H1 (cell line): ENCODE results near the gene OSBPL5. TPM values are rescaled to one million over a fixed set of nuclear protein-coding genes. Genes with fewer than 3 reads are reported as not detected.

ENCODE experiments used
- BRCA1 ChIP-seq: IDR thresholded peaks from 2 replicates; pipeline ENCODE4 v1.6.1; 2012; ENCODE audit warnings: low read depth, low read length, improper control_type of control experiment
- JUN ChIP-seq: IDR thresholded peaks from 2 replicates; pipeline ENCODE4 v1.6.1; 2011; ENCODE audit warnings: low read depth, mild to moderate bottlenecking, improper control_type of control experiment, low read length
- JUND ChIP-seq: IDR thresholded peaks from 2 replicates; pipeline ENCODE4 v1.6.1; 2011; ENCODE audit warnings: mild to moderate bottlenecking, improper control_type of control experiment, low read length
- POLR2AphosphoS5 ChIP-seq: IDR thresholded peaks from 2 replicates; pipeline ENCODE4 v1.6.1; 2011; ENCODE audit warnings: low read depth, low read length
- RAD21 ChIP-seq, 2 experiments: IDR thresholded peaks in 1 of 2; conservative IDR thresholded peaks in 1 of 2; 2 replicates each; pipeline ENCODE4 v1.6.1; 2011; ENCODE audit warnings: low read depth in 2 of 2, low read length in 2 of 2, improper control_type of control experiment in 1 of 2, inconsistent platforms in 1 of 2, mild to moderate bottlenecking in 1 of 2, moderate library complexity in 1 of 2
- RNF2 ChIP-seq: fragments of 200-900, 300-1000 bp; sonication (generic); IDR thresholded peaks from 2 replicates; pipeline ENCODE4 v1.7.1; 2016; ENCODE audit warnings: borderline replicate concordance, low read depth, mild to moderate bottlenecking, antibody characterized with exemption, low read length; ENCODE audit not compliant: poor library complexity, severe bottlenecking; ENCODE audit errors: missing control alignments
- TBP ChIP-seq: IDR thresholded peaks from 2 replicates; pipeline ENCODE4 v1.6.1; 2011; ENCODE audit warnings: low read depth, low read length, improper control_type of control experiment
- polyA plus RNA-seq, 7 experiments: library from polyadenylated mRNA; depleted of rRNA in 3 of 7; stranded (reverse) in 5 of 7; unstranded in 2 of 7; fragments of >200 nt in 5 of 7; fragments of 200-250 nt in 2 of 7; gene quantifications; 1 replicate in 5 of 7; 2 replicates in 1 of 7; 4 replicates in 1 of 7; pipeline versions ENCODE4 v1.2.1 to v1.2.3, GENCODE V29; 2011 to 2013; ENCODE audit warnings: missing spikeins in 2 of 7, mixed read lengths in 2 of 7
- total RNA-seq: library from RNA; stranded (reverse); fragmentation: NEBNext Ultra II Directional; extraction: Animal tissue kit (Norgen Biotek cat#: 25700); gene quantifications from 2 replicates; pipeline ENCODE4 v1.2.1, GENCODE V29; 2021

The OSBPL5 gene
- total and polyA plus RNA-seq, 2 of the 8 experiments (the other 6 are each of a cell fraction or from before 2014, with no cell fraction given): 3.4 to 9.9 TPM

DNA sequence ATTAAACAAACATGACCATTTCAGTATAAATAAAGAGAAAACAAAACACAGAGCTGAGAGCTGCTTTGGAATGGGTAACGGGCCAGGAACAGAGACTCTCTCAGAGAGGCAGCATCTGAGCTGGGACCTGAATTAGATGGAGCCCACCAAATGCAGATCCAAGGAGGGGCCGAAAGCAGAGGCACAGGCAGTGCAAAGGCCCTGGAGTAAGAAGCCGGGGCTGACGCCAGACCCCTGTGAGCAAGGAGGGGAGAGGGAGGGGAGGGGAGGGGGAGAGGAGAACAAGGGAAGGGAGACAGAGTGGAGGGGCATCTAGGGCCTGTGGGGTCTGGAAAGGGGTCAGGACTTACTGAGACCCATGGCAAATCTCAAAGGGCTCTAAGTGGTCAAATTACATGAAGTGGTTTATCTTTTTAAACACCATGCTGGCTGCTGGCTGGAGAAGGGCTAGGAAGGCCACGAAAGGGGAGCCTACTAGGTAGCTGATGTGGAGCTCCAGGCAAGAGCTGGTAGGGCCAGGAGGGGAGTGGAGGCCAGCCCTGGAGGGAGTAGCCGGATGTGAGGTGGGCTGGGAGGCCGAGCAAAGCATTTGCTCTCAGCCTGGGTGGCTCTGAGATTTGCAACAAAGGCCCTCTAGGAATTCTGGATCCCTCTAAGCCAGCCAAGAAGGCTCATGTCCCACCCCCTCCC, 3.2 kb downstream of the OSBPL5 start (continued):
- TF ChIP-seq BRCA1 (no peak), TBP (no peak), RAD21 (IDR thresholded peaks at IDR 0.05 in 1 of 2, conservative IDR thresholded peaks at IDR 0.05 in 1 of 2; ENCODE audit: low read depth in 2 of 2, low read length in 2 of 2) (no peak), RNF2 (no peak), JUND (no peak), POLR2AphosphoS5 (no peak), JUN (no peak)
